Measurements from ENCODE around the gene POC1A.

POC1A gene

GRCh38 chr3:52154135-52155094 lies at the start of gene POC1A:
Gene POC1A, minus strand, starts transcription at chr3:52154423. Its CDS starts 51 bp downstream, at chr3:52154372.
- DNase-seq, result peak; percentile 71

DNA sequence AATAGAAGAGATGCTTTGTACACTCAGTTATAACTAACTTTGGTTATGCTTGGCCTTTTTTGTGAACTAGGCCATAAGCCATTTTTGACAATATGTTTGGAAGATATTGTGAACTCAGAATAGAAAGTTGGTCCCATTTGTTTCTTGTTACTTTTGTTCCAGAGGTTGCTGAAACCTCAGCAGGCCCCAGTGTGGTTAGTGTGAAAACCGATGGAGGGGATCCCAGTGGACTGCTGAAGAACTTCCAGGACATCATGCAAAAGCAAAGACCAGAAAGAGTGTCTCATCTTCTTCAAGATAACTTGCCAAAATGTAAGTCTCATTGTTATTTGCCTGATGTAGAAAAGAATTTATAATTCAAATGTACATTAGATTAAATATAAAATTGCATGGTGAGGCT lies 49.5 kb upstream of the POC1A start:
- DNase-seq, result no peak

GRCh38 chr3:52202384-52203077 lies 48.3 kb upstream of the POC1A start:
- DNase-seq, result no peak

GRCh38 chr3:52200981-52201679 lies 46.9 kb upstream of the POC1A start:
- no peak for DNase-seq

DNA sequence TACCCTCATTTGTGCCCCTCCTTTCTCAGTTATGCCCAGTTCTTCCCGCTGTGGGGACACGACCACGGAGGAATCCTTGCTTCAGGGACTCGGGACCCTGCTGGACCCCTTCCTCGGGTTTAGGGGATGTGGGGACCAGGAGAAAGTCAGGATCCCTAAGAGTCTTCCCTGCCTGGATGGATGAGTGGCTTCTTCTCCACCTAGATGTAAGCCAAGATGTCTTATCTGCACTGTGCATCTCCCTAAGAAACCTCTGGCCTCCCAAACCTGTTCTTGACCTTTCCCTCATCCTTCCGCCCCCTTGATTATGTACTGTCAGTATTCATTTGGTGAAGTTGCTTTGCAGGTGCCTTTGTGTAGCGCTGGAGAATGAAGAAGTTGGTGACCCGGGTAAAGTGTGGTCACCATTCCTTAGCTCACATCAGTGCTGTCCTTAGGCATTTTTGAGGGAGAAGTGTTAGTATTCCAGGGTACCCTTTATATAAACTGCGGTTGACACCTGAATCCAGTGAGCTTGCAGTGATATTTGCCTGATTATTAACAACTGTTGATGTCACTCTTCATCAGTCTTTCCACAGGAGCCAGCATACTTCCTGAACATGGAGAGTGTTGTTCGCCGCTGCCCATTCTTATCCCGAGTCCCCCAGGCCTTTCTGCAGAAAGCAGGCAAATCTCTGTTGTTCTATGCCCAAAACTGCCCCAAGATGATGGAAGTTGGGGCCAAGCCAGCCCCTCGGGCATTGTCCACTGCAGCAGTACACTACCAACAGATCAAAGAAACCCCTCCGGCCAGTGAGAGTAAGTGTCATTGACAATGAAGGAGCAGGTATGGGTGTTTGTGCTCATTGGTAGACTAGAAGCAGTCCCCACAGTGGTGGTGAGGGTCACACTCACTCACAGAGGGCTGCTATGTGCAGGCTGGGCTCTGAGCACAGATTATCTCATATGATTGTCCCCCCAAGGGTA lies 44.7 kb upstream of the POC1A start:
- no peak for DNase-seq

DNA sequence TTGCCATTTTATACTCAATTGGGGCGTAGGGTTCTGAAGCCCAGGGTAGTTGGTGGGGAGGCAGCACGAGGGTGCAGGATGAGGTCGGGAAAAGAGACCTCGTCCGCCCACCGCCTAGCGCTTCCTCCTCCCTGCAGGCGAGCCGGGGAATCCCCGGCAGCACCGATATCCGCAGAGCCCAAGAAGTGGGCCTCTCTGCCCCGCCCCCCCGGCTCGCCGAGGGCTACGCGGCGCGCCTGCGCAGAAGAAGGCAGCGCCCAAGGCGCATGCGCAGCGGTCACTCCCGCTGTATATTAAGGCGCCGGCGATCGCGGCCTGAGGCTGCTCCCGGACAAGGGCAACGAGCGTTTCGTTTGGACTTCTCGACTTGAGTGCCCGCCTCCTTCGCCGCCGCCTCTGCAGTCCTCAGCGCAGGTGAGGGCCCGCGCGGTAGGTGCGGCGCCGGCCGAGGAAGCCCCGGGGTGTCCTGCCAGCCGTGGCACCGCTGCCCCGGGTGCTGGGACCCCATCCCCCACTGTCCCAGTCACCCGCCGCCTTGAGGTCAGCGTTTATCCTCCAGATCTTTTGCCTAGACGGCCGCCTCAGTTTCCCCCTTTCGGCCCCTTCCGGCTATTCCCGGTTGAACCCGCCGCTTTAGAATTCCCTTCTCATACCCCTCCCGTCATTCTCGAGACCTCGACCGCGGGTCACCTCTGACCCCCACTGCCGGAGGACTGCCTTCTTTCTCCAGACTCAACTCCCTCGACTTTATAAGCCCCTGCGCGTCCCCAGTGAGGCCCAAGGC lies 43.8 kb upstream of the POC1A start, which contains the start of gene ALAS1:
Gene ALAS1 (plus strand): TSS at position 319 of the 784 bp plus-strand sequence. CDS start 1,082 bp downstream, outside the sequence.
- DNase-seq, result peak; percentile 91

GRCh38 chr3:52197499-52197841 lies 43.2 kb upstream of the POC1A start:
- no peak for DNase-seq

- no peak for DNase-seq
Observed at GRCh38 chr3:52196977-52197376, 42.8 kb upstream of the POC1A start.

DNA sequence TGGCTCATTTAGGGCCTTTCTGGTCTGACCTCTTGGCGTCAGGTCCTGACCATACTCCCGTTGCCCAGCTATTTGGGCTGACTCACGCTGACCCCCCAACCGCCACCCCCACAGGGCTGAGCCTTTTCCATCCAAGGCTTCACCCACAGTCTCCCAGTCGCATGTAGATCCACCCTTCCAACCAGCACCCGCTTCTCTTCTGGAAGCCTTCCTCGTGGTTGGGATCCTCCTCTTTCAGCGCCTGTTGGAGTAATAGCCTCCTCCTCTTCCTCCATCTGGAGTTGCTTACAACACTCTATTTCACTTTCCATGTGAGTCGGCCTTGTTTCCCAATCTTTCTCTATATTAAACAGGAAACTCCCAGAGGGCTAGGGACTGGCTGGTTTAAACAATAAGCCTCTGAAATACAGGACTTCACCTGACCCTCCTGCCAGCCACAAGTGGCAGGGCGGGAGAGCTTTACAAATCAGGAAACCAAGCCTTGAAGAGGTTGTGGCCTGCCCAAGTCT lies 41.7 kb upstream of the POC1A start:
- no peak for DNase-seq

DNA sequence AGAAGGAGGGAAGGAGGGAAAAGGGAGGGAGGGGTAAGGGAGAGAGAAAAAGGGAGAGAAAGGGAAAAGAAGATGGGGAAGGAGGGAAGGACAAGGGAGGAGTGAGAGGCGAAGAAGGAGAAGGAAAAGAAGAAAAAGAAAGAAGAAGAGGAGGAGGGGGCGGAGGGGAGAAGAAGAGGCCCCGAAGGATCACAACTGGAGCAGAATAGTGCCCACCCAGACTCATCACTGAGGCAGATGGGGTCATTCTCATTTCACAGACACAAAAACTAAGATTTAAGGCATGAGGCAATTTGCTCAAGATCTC lies 41.0 kb upstream of the POC1A start:
- DNase-seq, result no peak

DNA sequence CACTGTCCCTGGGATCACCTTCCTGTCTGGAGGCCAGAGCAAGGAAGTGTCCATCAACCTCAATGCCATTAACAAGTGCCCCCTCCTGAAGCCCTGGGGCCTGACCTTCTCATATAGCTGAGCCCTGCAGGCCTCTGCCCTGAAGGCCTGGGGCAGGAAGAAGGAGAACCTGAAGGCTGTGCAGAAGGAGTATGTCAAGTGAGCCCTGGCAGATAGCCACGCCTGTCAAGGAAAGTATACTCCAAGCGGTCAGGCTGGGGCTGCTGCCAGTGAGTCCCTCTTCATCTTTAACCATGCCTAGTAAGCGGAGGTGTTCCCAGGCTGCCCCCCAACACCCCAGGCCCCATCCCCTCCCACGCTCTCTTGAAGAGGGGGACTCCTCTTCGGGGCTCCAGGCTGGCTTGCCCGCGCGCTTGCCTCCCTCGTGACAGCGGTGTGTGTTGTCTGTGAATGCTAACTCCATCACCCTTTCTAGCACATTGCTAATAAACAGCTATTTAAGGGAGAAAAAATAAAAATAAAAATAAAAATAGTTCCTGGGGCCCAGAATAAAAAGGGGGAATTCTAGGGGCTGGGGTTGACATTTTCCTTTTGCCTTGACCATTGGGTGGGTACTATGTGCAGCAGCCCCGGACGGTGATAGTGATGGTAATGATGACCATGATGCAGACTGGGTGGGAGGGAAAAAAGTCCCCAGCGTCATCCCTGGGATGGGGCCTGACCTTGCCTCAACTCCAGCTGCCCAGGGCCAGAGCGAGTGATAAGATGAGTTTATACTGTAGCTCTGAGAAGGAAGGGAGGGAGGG lies 40.5 kb upstream of the POC1A start:
- DNase-seq, result no peak

DNA sequence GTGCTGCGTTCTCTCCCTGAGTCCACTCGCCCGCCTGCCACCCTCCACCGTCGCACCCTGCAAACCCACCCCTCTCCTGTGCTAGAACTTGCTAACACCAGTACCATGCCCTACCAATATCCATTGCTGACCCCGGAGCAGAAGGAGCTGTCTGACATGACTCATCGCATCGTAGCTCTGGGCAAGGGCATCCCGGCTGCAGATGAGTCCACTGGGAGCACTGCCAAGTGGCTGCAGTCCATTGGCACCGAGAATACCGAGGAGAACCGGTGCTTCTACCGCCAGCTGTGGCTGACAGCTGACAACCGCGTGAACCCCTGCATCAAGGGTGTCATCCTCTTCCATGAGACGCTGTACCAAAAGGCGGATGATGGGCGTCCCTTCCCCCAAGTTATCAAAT lies 38.8 kb upstream of the POC1A start:
- DNase-seq, result no peak

DNA sequence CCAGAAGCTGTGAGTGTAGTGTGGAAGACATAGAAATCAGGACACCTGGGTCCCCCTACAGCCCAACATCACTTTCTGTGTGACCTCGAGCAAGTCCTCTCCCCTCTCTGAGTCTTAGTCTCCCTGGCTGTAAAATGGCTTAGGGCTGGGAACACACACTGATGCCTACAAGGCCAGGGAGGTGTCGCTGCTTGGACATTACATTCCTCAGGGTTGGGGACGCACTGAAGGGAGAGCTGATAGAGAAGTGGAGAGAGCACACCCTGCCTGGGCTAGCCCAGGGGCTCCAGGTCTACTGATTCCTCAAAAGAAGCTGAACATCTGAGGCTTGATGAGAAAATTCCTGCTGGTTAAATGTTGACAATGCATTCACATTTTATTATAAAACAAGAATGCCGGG lies 37.4 kb upstream of the POC1A start:
- no peak for DNase-seq

DNA sequence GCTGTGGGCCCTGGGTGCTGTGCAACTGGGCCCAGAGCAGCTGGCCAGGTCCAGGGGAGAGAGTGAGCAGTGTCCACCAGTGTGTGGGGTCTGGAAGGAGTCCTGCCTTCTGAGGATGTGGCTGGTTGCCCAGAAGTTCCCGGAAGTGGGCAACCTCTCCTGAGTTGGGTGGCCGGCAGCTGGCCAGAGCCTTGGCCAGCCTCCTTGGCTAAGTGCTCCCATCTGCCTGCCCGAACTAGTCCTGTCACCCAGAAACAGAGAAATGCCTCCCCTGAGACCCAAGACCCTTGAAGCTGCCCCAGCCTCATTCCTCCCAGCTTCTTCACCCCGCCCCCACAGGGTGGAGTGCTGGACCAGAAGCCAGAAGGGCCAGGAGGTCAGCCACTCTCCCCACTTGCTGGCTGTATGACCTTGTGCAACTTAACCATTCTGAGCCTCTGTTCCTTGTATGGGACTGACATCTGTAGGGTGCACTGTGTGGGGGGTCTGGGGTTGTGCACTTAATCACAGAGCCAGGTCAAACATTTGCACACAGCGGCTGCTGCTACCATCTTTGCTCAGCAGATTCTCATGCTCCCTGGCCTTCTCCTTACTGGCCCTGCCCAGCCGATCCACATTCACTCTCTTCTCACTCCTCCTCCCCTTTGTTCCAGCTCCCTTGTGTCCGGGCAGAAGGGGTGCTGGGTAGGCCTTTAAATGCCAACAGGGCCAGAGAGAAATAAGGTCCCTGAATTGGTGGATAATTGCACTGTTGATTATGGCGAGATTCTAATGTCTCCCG lies 36.3 kb upstream of the POC1A start:
- no peak for DNase-seq

GRCh38 chr3:52188556-52188955 lies 34.3 kb upstream of the POC1A start:
- no peak for DNase-seq

- no peak for DNase-seq
Observed at GRCh38 chr3:52186729-52187128, 32.5 kb upstream of the POC1A start.

GRCh38 chr3:52185837-52186236 lies 31.6 kb upstream of the POC1A start:
- DNase-seq, result no peak

DNA sequence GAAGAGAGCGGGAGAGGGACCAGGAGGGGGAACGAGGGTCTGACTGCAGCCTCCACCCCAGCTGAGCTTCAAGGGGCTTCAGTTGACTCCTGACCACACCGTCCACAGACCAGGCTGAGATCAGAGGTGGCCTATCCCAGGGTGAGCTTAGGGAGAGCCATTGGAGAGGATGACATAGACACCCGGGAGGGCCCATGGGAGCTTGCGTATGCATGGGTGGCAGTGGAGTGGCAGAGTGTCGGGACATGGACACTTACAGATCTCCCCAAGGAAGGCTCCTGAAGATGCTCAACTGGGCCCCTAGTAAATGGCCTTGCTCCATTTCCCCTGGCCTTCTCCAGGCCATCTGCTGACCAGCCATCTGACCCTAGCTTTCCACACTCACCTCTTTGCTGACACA lies 31.1 kb upstream of the POC1A start:
- DNase-seq, result no peak

- no peak for DNase-seq
Observed at GRCh38 chr3:52184690-52185089, 30.5 kb upstream of the POC1A start.

Data from activated CD4-positive, alpha-beta T cell treated with anti-CD3 and anti-CD28 coated beads for 1 hour (primary cell).